Fibroblast of upper back skin (primary cell): ENCODE results near the gene ZNF287.

Experiments used
- DNase-seq: peaks from one replicate; pipeline ENCODE4 v3.0.0-alpha.2; 2013

Gene ZNF287

GRCh38 chr17:16515933-16516332, 53.1 kb downstream of the ZNF287 start:
- no peak for DNase-seq

- DNase-seq, result no peak
Measured at GRCh38 chr17:16513873-16514272, 55.1 kb downstream of the ZNF287 start.

GRCh38 chr17:16512011-16512410, 57.0 kb downstream of the ZNF287 start:
- DNase-seq, result no peak

GRCh38 chr17:16511593-16511992, 57.4 kb downstream of the ZNF287 start:
- no peak for DNase-seq

- no peak for DNase-seq
Measured at GRCh38 chr17:16507918-16508533, 61.0 kb downstream of the ZNF287 start.

- DNase-seq, result no peak
Measured at GRCh38 chr17:16506188-16506587, 62.8 kb downstream of the ZNF287 start.

GRCh38 chr17:16504984-16505383, 64.0 kb downstream of the ZNF287 start:
- no peak for DNase-seq
